H1 (cell line): ENCODE data around the gene ZNF575.

Source experiments
- EP300 ChIP-seq, 2 experiments: IDR thresholded peaks; 1 replicate in 1 of 2; 2 replicates in 1 of 2; pipeline ENCODE4 v1.6.1; 2011 to 2012; ENCODE audit warnings: low read depth in 2 of 2, low read length in 2 of 2, mild to moderate bottlenecking in 2 of 2, borderline replicate concordance in 1 of 2, inconsistent platforms in 1 of 2, moderate library complexity in 1 of 2
- JUND ChIP-seq: IDR thresholded peaks from 2 replicates; pipeline ENCODE4 v1.6.1; 2011; ENCODE audit warnings: mild to moderate bottlenecking, improper control_type of control experiment, low read length
- POLR2A ChIP-seq, 2 experiments: IDR thresholded peaks; 1 replicate in 1 of 2; 2 replicates in 1 of 2; pipeline ENCODE4 v1.6.1; 2011; ENCODE audit warnings: low read depth in 2 of 2, low read length in 2 of 2, mild to moderate bottlenecking in 2 of 2; ENCODE audit errors: control extremely low read depth in 1 of 2
- YY1 ChIP-seq: IDR thresholded peaks from 2 replicates; pipeline ENCODE4 v1.6.1; 2011; ENCODE audit warnings: low read depth, mild to moderate bottlenecking, low read length
- TF ChIP-seq, protein P1 (sequence below), 3 experiments: IDR thresholded peaks; 1 replicate in 2 of 3; 2 replicates in 1 of 3; pipeline versions ENCODE4 v1.5.1 to v1.6.1; 2011; ENCODE audit warnings: low read length in 3 of 3, mild to moderate bottlenecking in 3 of 3, inconsistent platforms in 2 of 3, low read depth in 1 of 3, moderate library complexity in 1 of 3; ENCODE audit not compliant: insufficient read depth in 1 of 3; ENCODE audit errors: control extremely low read depth in 1 of 3
- TF ChIP-seq, protein P2 (sequence below): IDR thresholded peaks from 2 replicates; pipeline ENCODE4 v1.6.1; 2011; ENCODE audit warnings: low read depth, mild to moderate bottlenecking, low read length; ENCODE audit not compliant: insufficient read depth

DNA sequence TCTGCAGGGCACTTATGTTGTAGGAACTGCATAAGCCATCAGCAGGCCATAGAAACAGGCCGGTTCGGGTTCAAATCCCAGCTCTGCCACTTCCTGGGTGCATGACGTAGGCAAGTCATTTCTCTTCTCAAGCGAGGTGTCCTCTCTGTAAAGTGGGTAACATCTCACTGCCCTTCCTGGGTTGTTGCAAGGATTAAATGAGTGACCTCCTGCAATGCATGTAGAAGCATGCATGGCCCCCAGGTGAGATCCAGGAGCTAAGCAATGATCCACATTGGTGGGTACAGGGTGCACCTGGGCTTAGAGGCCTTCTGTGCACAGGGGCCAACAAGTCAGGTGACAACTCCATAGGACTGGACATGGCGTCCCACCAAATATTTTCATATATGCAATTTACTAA is 42.2 kb upstream of the ZNF575 start:
- TF ChIP-seq YY1, result no peak
- TF ChIP-seq EP300 (IDR thresholded peaks at IDR 0.05; ENCODE audit: borderline replicate concordance in 1 of 2, low read depth in 2 of 2, low read length in 2 of 2), result no peak
- no peak for TF ChIP-seq JUND
- no peak for TF ChIP-seq POLR2A (IDR thresholded peaks at IDR 0.05; ENCODE audit: control extremely low read depth in 1 of 2, low read depth in 2 of 2, low read length in 2 of 2)
- TF ChIP-seq, protein P1, sequence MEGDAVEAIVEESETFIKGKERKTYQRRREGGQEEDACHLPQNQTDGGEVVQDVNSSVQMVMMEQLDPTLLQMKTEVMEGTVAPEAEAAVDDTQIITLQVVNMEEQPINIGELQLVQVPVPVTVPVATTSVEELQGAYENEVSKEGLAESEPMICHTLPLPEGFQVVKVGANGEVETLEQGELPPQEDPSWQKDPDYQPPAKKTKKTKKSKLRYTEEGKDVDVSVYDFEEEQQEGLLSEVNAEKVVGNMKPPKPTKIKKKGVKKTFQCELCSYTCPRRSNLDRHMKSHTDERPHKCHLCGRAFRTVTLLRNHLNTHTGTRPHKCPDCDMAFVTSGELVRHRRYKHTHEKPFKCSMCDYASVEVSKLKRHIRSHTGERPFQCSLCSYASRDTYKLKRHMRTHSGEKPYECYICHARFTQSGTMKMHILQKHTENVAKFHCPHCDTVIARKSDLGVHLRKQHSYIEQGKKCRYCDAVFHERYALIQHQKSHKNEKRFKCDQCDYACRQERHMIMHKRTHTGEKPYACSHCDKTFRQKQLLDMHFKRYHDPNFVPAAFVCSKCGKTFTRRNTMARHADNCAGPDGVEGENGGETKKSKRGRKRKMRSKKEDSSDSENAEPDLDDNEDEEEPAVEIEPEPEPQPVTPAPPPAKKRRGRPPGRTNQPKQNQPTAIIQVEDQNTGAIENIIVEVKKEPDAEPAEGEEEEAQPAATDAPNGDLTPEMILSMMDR (IDR thresholded peaks at IDR 0.05; ENCODE audit: control extremely low read depth in 1 of 3, insufficient read depth in 1 of 3, low read depth in 1 of 3, low read length in 3 of 3), result no peak
- TF ChIP-seq, protein P2, sequence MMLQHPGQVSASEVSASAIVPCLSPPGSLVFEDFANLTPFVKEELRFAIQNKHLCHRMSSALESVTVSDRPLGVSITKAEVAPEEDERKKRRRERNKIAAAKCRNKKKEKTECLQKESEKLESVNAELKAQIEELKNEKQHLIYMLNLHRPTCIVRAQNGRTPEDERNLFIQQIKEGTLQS, result no peak
